KOPT-K1 (cell line): ENCODE data around the gene TIMM23B.
"Not testable (repeated sequence)": the region's sequence is repeated elsewhere in the genome, so short reads cannot be mapped to it uniquely, and the experiment has no call there.

Experiments
- H3K27ac ChIP-seq: fragments of 200-600 bp; sonication (generic); 2 replicates; pipeline ENCODE4 v1.5.1; 2016; ENCODE audit warnings: antibody characterized with exemption, mild to moderate bottlenecking, low read depth, low read length; ENCODE audit not compliant: poor library complexity, severe bottlenecking
- H3K36me3 ChIP-seq: fragments of 200-600 bp; sonication (generic); 2 replicates; pipeline ENCODE4 v1.5.1; 2017; ENCODE audit warnings: antibody characterized with exemption, mild to moderate bottlenecking, low read length, moderate library complexity; ENCODE audit not compliant: insufficient read depth
- H3K9me3 ChIP-seq: fragments of 200-600 bp; sonication (generic); 2 replicates; pipeline ENCODE4 v1.5.1; 2017; ENCODE audit warnings: antibody characterized with exemption, low read length, mild to moderate bottlenecking; ENCODE audit not compliant: insufficient read depth, poor library complexity, severe bottlenecking

The TIMM23B gene

GRCh38 chr10:49948142-49948541 is 6.3 kb downstream of the TIMM23B start:
- peaks cover 40% of the 10 kb centered on the region for H3K36me3 ChIP-seq
- H3K9me3 ChIP-seq, H3K27ac ChIP-seq: not testable (repeated sequence)

- H3K27ac ChIP-seq, H3K9me3 ChIP-seq: not testable (repeated sequence)
- H3K36me3 ChIP-seq, result peaks cover 44% of the 10 kb centered on the region
Measured at GRCh38 chr10:49948737-49949136, 6.9 kb downstream of the TIMM23B start.

- H3K27ac ChIP-seq, H3K9me3 ChIP-seq: not testable (repeated sequence)
- peaks cover 46% of the 10 kb centered on the region for H3K36me3 ChIP-seq
Measured at GRCh38 chr10:49952006-49952405, 10.2 kb downstream of the TIMM23B start.

GRCh38 chr10:49953122-49953521 is 11.3 kb downstream of the TIMM23B start:
- H3K9me3 ChIP-seq, H3K27ac ChIP-seq: not testable (repeated sequence)
- peaks cover 53% of the 10 kb centered on the region for H3K36me3 ChIP-seq

GRCh38 chr10:49970331-49970857 is 28.5 kb downstream of the TIMM23B start:
- not testable (repeated sequence) for H3K27ac ChIP-seq, H3K9me3 ChIP-seq, H3K36me3 ChIP-seq

- H3K9me3 ChIP-seq, H3K27ac ChIP-seq: not testable (repeated sequence)
Measured at GRCh38 chr10:49971466-49971865, 29.6 kb downstream of the TIMM23B start.

GRCh38 chr10:49972094-49972493 is 30.2 kb downstream of the TIMM23B start:
- H3K36me3 ChIP-seq, H3K27ac ChIP-seq, H3K9me3 ChIP-seq: not testable (repeated sequence)

More at GRCh38 chr10:49971466-49971865, 29.6 kb downstream of the TIMM23B start:
- not testable (repeated sequence) for H3K36me3 ChIP-seq

- not testable (repeated sequence) for H3K36me3 ChIP-seq, H3K27ac ChIP-seq, H3K9me3 ChIP-seq
Measured at GRCh38 chr10:49977756-49978155, 35.9 kb downstream of the TIMM23B start.

- H3K36me3 ChIP-seq, H3K9me3 ChIP-seq, H3K27ac ChIP-seq: not testable (repeated sequence)
Measured at GRCh38 chr10:49987207-49987606, 45.4 kb downstream of the TIMM23B start.

GRCh38 chr10:49988376-49988775 is 46.5 kb downstream of the TIMM23B start, which contains the start of gene AGAP6:
AGAP6 (plus strand) TSS chr10:49988406; CDS start chr10:49988716, 310 bp downstream.
- not testable (repeated sequence) for H3K36me3 ChIP-seq, H3K9me3 ChIP-seq, H3K27ac ChIP-seq

- not testable (repeated sequence) for H3K27ac ChIP-seq, H3K9me3 ChIP-seq
- peaks cover 11% of the 10 kb centered on the region for H3K36me3 ChIP-seq
Measured at GRCh38 chr10:49995321-49995720, 53.5 kb downstream of the TIMM23B start.

- H3K27ac ChIP-seq, H3K36me3 ChIP-seq: not testable (repeated sequence)
Measured at GRCh38 chr10:50014024-50014423, 72.2 kb downstream of the TIMM23B start.

GRCh38 chr10:50015596-50016220 is 73.9 kb downstream of the TIMM23B start:
- H3K9me3 ChIP-seq, H3K27ac ChIP-seq: not testable (repeated sequence)

More at GRCh38 chr10:50014024-50014423, 72.2 kb downstream of the TIMM23B start:
- H3K9me3 ChIP-seq, result not testable (repeated sequence)

GRCh38 chr10:50016926-50017325 is 75.1 kb downstream of the TIMM23B start:
- not testable (repeated sequence) for H3K27ac ChIP-seq, H3K36me3 ChIP-seq, H3K9me3 ChIP-seq

More at GRCh38 chr10:50015596-50016220, 73.9 kb downstream of the TIMM23B start:
- not testable (repeated sequence) for H3K36me3 ChIP-seq

GRCh38 chr10:50017646-50018045 is 75.8 kb downstream of the TIMM23B start:
- not testable (repeated sequence) for H3K36me3 ChIP-seq, H3K9me3 ChIP-seq, H3K27ac ChIP-seq

GRCh38 chr10:50019279-50019678 is 77.4 kb downstream of the TIMM23B start:
- H3K36me3 ChIP-seq, H3K27ac ChIP-seq, H3K9me3 ChIP-seq: not testable (repeated sequence)
